Jurkat, Clone E6-1 (cell line): ENCODE results near the gene RC3H2.
A peak's percentile ranks its signal among the peaks of the same experiment; 100 is the strongest.
"Not testable (repeated sequence)": the region's sequence is repeated elsewhere in the genome, so short reads cannot be mapped to it uniquely, and the experiment has no call there.

ENCODE experiments used
- DNase-seq: peaks from one replicate; pipeline ENCODE4 v3.0.0-alpha.2; 2011; ENCODE audit warnings: low read depth, low spot score
- H3K4me3 ChIP-seq: 2 replicates; pipeline ENCODE4 v1.5.1; 2011; ENCODE audit warnings: mild to moderate bottlenecking, low read length, control low read depth, moderate library complexity

RC3H2 gene

GRCh38 chr9:122819326-122819725 is 85.8 kb downstream of the RC3H2 start:
- no peak overlapping the region for H3K4me3 ChIP-seq
- no peak for DNase-seq

- H3K4me3 ChIP-seq = no peak overlapping the region
- DNase-seq = no peak
Measured at GRCh38 chr9:122816163-122816867, 88.8 kb downstream of the RC3H2 start.

- H3K4me3 ChIP-seq = no peak overlapping the region
- no peak for DNase-seq
Measured at GRCh38 chr9:122815544-122815943, 89.6 kb downstream of the RC3H2 start.

- H3K4me3 ChIP-seq = no peak overlapping the region
- no peak for DNase-seq
Measured at GRCh38 chr9:122814545-122814944, 90.6 kb downstream of the RC3H2 start.

GRCh38 chr9:122812736-122813135 is 92.4 kb downstream of the RC3H2 start:
- no peak for DNase-seq
- no peak overlapping the region for H3K4me3 ChIP-seq

GRCh38 chr9:122810306-122810946 is 94.7 kb downstream of the RC3H2 start:
- peak; percentile 74 for DNase-seq
- no peak overlapping the region for H3K4me3 ChIP-seq

GRCh38 chr9:122809261-122809660 is 95.9 kb downstream of the RC3H2 start:
- not testable (repeated sequence) for DNase-seq, H3K4me3 ChIP-seq

- H3K4me3 ChIP-seq = no peak overlapping the region
Measured at GRCh38 chr9:122808141-122808540, 97.0 kb downstream of the RC3H2 start.

GRCh38 chr9:122807271-122807900 is 97.8 kb downstream of the RC3H2 start:
- peak; percentile 24 for DNase-seq
- no peak overlapping the region for H3K4me3 ChIP-seq

More at GRCh38 chr9:122808141-122808540, 97.0 kb downstream of the RC3H2 start:
- DNase-seq = peak; percentile 60

- H3K4me3 ChIP-seq = no peak overlapping the region
- DNase-seq = no peak
Measured at GRCh38 chr9:122806661-122807060, 98.5 kb downstream of the RC3H2 start.

- no peak within 1 kb of the TSS for H3K4me3 ChIP-seq
- DNase-seq = no peak
Measured at GRCh38 chr9:122800066-122801060, 104.8 kb downstream of the RC3H2 start, which contains the start of gene OR1K1. TSS of gene OR1K1 (plus strand) at chr9:122800123. CDS start at chr9:122800123, 0 bp downstream.

- no peak for DNase-seq
Measured at GRCh38 chr9:122797316-122798063, 107.7 kb downstream of the RC3H2 start.

More at GRCh38 chr9:122797316-122798063, 107.7 kb downstream of the RC3H2 start:
- H3K4me3 ChIP-seq = no peak overlapping the region
